Thoracic aorta (tissue), 2 donors: ENCODE data around the gene TP53RK. TPM values are rescaled to one million over a fixed set of nuclear protein-coding genes. Genes with fewer than 3 reads are reported as not detected.

ENCODE experiments used
- ATAC-seq: fragments of 150-250 bp; one replicate; pipeline ENCODE4 v1.8.0; 2017; ENCODE audit warnings: low read depth; ENCODE audit not compliant: insufficient number of reproducible peaks, low FRiP score
- DNase-seq: peaks from one replicate; pipeline ENCODE4 v3.0.0-alpha.2; 2020; ENCODE audit warnings: low spot score
- H3K27ac ChIP-seq, 2 donors: fragments of 200-600 bp; sonication (generic); 1 replicate in 1 of 2; 2 replicates in 1 of 2; pipeline ENCODE4 v1.5.1; 2016; ENCODE audit warnings: mild to moderate bottlenecking in 2 of 2, moderate library complexity in 2 of 2
- H3K27me3 ChIP-seq: fragments of 200-600 bp; sonication (generic); replicated peaks from 2 replicates; pipeline ENCODE4 v1.6.0; 2016; ENCODE audit warnings: mild to moderate bottlenecking; ENCODE audit not compliant: insufficient read depth
- H3K36me3 ChIP-seq: fragments of 200-600 bp; sonication (generic); one replicate; pipeline ENCODE4 v1.5.1; 2016
- H3K4me1 ChIP-seq, 2 donors: fragments of 200-600 bp; sonication (generic); 1 replicate in 1 of 2; 2 replicates in 1 of 2; pipeline versions ENCODE4 v1.5.1 to v1.6.0; 2016; ENCODE audit warnings: low read depth in 2 of 2, mild to moderate bottlenecking in 1 of 2; ENCODE audit not compliant: control insufficient read depth in 1 of 2
- H3K4me3 ChIP-seq: fragments of 200-600 bp; sonication (generic); 2 replicates; pipeline ENCODE4 v1.5.1; 2016; ENCODE audit warnings: mild to moderate bottlenecking
- H3K9me3 ChIP-seq: fragments of 200-600 bp; sonication (generic); 2 replicates; pipeline ENCODE4 v1.5.1; 2016
- total RNA-seq, 2 donors: library from RNA; depleted of rRNA; stranded (reverse); fragments of >200 nt; gene quantifications; one replicate each; pipeline versions ENCODE4 v1.1.0 to v1.2.3, GENCODE V29; 2016
- TF ChIP-seq, protein P1 (sequence below): fragments of 200-600 bp; sonication (generic); IDR thresholded peaks from one replicate; pipeline ENCODE4 v1.5.1; 2019; ENCODE audit warnings: antibody characterized with exemption

Gene TP53RK
- total RNA-seq, 2 donors from 2014 or later, result 19.3 to 19.9 TPM

- Histone ChIP-seq H3K36me3 (no peaks in the 10 kb centered on the region), H3K4me3 (no peak overlapping the region), H3K4me1 (no peaks in the 10 kb centered on the region), H3K27me3 (no peaks in the 10 kb centered on the region), H3K9me3 (no peaks in the 10 kb centered on the region), H3K27ac (no peak overlapping the region)
- TF ChIP-seq, protein P1, sequence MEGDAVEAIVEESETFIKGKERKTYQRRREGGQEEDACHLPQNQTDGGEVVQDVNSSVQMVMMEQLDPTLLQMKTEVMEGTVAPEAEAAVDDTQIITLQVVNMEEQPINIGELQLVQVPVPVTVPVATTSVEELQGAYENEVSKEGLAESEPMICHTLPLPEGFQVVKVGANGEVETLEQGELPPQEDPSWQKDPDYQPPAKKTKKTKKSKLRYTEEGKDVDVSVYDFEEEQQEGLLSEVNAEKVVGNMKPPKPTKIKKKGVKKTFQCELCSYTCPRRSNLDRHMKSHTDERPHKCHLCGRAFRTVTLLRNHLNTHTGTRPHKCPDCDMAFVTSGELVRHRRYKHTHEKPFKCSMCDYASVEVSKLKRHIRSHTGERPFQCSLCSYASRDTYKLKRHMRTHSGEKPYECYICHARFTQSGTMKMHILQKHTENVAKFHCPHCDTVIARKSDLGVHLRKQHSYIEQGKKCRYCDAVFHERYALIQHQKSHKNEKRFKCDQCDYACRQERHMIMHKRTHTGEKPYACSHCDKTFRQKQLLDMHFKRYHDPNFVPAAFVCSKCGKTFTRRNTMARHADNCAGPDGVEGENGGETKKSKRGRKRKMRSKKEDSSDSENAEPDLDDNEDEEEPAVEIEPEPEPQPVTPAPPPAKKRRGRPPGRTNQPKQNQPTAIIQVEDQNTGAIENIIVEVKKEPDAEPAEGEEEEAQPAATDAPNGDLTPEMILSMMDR, result no peak
- DNase-seq (no peak), ATAC-seq (no peak)
Observed at GRCh38 chr20:46637427-46638133, 51.7 kb downstream of the TP53RK start.

GRCh38 chr20:46637020-46637419, 52.2 kb downstream of the TP53RK start:
- TF ChIP-seq, protein P1, result no peak
- no peak for DNase-seq
- no peaks in the 10 kb centered on the region for H3K27me3 ChIP-seq

GRCh38 chr20:46636514-46636913, 52.7 kb downstream of the TP53RK start:
- no peak overlapping the region for H3K27ac ChIP-seq
- no peaks in the 10 kb centered on the region for H3K4me1 ChIP-seq
- H3K9me3 ChIP-seq, result no peaks in the 10 kb centered on the region
- H3K4me3 ChIP-seq, result no peak overlapping the region
- ATAC-seq (no peak), DNase-seq (no peak)
- H3K36me3 ChIP-seq, result no peaks in the 10 kb centered on the region
- H3K27me3 ChIP-seq, result no peaks in the 10 kb centered on the region
- TF ChIP-seq, protein P1, result no peak

More at GRCh38 chr20:46637020-46637419, 52.2 kb downstream of the TP53RK start:
- Histone ChIP-seq H3K4me3 (no peak overlapping the region), H3K9me3 (no peaks in the 10 kb centered on the region), H3K4me1 (no peaks in the 10 kb centered on the region), H3K36me3 (no peaks in the 10 kb centered on the region), H3K27ac (no peak overlapping the region)
- ATAC-seq, result no peak

GRCh38 chr20:46635514-46636136, 53.6 kb downstream of the TP53RK start:
- Histone ChIP-seq H3K27ac (no peak overlapping the region), H3K36me3 (no peaks in the 10 kb centered on the region), H3K27me3 (no peaks in the 10 kb centered on the region), H3K4me3 (no peak overlapping the region), H3K9me3 (no peaks in the 10 kb centered on the region), H3K4me1 (no peaks in the 10 kb centered on the region)
- no peak for ATAC-seq
- no peak for DNase-seq
- TF ChIP-seq, protein P1, result no peak

DNA sequence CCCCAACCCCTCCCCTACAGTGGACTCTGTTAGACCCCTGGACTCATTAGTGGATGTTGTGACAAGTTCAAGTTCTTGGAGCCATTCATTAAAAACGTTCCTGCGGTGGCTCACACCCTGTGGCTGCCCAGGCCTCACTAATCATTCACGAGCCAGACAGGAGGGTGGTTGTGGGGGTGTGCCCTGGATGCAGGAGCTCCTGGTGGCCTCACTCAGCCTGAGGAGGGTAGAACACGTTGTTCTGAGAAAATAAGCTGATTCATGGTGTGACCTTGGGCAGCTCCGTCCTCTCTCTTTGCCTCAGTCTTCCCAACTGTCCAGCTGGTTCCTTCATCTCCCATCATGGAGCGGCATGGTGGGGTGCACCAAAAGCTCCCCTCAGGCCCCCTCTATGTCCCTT, 54.7 kb downstream of the TP53RK start:
- no peaks in the 10 kb centered on the region for H3K36me3 ChIP-seq
- H3K9me3 ChIP-seq, result peaks cover 3% of the 10 kb centered on the region
- no peaks in the 10 kb centered on the region for H3K27me3 ChIP-seq
- no peak for DNase-seq
- H3K27ac ChIP-seq, result no peak overlapping the region
- TF ChIP-seq, protein P1, result no peak
- no peak overlapping the region for H3K4me3 ChIP-seq
- no peaks in the 10 kb centered on the region for H3K4me1 ChIP-seq
- ATAC-seq, result no peak

Other genes with a start within 250 kb of the TP53RK start
- gene ZNF334, start 175.9 kb downstream of the TP53RK start, total RNA-seq, result 1 to 10 TPM in 1 of 2 donors, under 1 TPM in 1; 0.49 to 3.0 TPM
- gene OCSTAMP, start 138.8 kb downstream of the TP53RK start, total RNA-seq, result not detected
- gene SLC13A3, start 38.0 kb downstream of the TP53RK start, total RNA-seq, result 1 to 10 TPM; 3.2 to 4.9 TPM
- gene SLC2A10, start 20.2 kb upstream of the TP53RK start, total RNA-seq, result 10 to 100 TPM; 19.8 to 49.0 TPM
- 1 to 10 TPM; 3.5 to 3.8 TPM for gene EYA2, start 205.4 kb upstream of the TP53RK start, total RNA-seq